ENCODE data around the gene EMC6.

EMC6 gene

GRCh38 chr17:3656755-3657587, 11.6 kb upstream of the EMC6 start:
- DNase-seq: peak; percentile 56

- peak; percentile 62 for DNase-seq
These were observed 11.1 kb upstream of the EMC6 start for GRCh38 chr17:3657588-3657869.

- DNase-seq: peak; percentile 60
These were observed 10.5 kb upstream of the EMC6 start for GRCh38 chr17:3657874-3658783.

GRCh38 chr17:3658784-3659449, 9.7 kb upstream of the EMC6 start:
- DNase-seq: no peak

- DNase-seq: peak; percentile 86
These were observed 9.0 kb upstream of the EMC6 start for GRCh38 chr17:3659541-3660111.

GRCh38 chr17:3660311-3660891, 8.2 kb upstream of the EMC6 start:
- no peak for DNase-seq

- peak; percentile 58 for DNase-seq
These were observed 5.3 kb upstream of the EMC6 start for GRCh38 chr17:3663102-3664011.

GRCh38 chr17:3665834-3666233, 2.8 kb upstream of the EMC6 start:
- DNase-seq: no peak

GRCh38 chr17:3666516-3666915, 2.1 kb upstream of the EMC6 start:
- DNase-seq: no peak

- DNase-seq: peak; percentile 98
These were observed 990 bp upstream of the EMC6 start for GRCh38 chr17:3667366-3668278.

GRCh38 chr17:3669085-3669347, 404 bp downstream of the EMC6 start:
- DNase-seq: no peak

- no peak for DNase-seq
These were observed 936 bp downstream of the EMC6 start for GRCh38 chr17:3669548-3669947.

- DNase-seq: no peak
These were observed 4.0 kb downstream of the EMC6 start for GRCh38 chr17:3672571-3672970.

- DNase-seq: peak; percentile 56
These were observed 7.3 kb downstream of the EMC6 start for GRCh38 chr17:3675886-3676285.

GRCh38 chr17:3678095-3678820, 9.6 kb downstream of the EMC6 start:
- DNase-seq: peak; percentile 88

GRCh38 chr17:3678821-3679530, 10.4 kb downstream of the EMC6 start:
- peak; percentile 56 for DNase-seq

- DNase-seq: peak; percentile 57
These were observed 11.0 kb downstream of the EMC6 start for GRCh38 chr17:3679531-3680126.

- DNase-seq: peak; percentile 43
These were observed 12.4 kb downstream of the EMC6 start for GRCh38 chr17:3681057-3681456.

- peak; percentile 56 for DNase-seq
These were observed 13.0 kb downstream of the EMC6 start for GRCh38 chr17:3681565-3681964.

All from islet precursor cell (in vitro differentiated cells).